ENCODE measurements around the gene SULT1C2.

DNA sequence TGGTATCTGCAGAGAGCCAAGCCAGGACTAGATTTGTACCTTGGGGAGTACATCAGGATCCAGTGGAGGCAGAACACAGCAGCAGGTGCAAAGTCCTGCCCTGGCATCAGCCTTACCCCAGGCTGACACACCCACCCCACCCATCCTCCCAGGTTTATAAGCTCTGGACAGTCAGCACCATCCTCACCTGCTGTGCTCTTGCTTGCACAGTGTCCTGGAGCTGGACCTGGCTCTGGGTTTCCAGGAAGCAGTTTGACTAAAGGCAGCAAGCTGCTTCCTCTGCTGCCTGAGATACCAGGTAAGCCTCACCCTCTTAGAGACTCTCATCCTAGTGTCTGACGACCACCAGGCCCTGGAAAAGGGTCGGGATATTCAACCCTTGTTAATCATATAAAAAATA lies 48.9 kb upstream of the SULT1C2 start, which contains the start of gene SULT1C3:
- TF ChIP-seq MAZ (IDR thresholded peaks at IDR 0.05; ENCODE audit: borderline replicate concordance, low read depth, low read length) (no peak), RAD21 (IDR thresholded peaks at IDR 0.05; ENCODE audit: low read length) (no peak), POLR2A (IDR thresholded peaks at IDR 0.05; ENCODE audit: low read depth, low read length) (no peak), RFX5 (IDR thresholded peaks at IDR 0.05; ENCODE audit: low read depth, low read length) (no peak), RCOR1 (IDR thresholded peaks at IDR 0.05; ENCODE audit: insufficient replicate concordance, low read length) (no peak), NFE2L2 (IDR thresholded peaks at IDR 0.05; ENCODE audit: low read depth, low read length) (no peak)
- TF ChIP-seq, protein P1, sequence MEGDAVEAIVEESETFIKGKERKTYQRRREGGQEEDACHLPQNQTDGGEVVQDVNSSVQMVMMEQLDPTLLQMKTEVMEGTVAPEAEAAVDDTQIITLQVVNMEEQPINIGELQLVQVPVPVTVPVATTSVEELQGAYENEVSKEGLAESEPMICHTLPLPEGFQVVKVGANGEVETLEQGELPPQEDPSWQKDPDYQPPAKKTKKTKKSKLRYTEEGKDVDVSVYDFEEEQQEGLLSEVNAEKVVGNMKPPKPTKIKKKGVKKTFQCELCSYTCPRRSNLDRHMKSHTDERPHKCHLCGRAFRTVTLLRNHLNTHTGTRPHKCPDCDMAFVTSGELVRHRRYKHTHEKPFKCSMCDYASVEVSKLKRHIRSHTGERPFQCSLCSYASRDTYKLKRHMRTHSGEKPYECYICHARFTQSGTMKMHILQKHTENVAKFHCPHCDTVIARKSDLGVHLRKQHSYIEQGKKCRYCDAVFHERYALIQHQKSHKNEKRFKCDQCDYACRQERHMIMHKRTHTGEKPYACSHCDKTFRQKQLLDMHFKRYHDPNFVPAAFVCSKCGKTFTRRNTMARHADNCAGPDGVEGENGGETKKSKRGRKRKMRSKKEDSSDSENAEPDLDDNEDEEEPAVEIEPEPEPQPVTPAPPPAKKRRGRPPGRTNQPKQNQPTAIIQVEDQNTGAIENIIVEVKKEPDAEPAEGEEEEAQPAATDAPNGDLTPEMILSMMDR (conservative IDR thresholded peaks at IDR 0.05; ENCODE audit: low read depth, low read length): no peak
- TF ChIP-seq, protein P2, sequence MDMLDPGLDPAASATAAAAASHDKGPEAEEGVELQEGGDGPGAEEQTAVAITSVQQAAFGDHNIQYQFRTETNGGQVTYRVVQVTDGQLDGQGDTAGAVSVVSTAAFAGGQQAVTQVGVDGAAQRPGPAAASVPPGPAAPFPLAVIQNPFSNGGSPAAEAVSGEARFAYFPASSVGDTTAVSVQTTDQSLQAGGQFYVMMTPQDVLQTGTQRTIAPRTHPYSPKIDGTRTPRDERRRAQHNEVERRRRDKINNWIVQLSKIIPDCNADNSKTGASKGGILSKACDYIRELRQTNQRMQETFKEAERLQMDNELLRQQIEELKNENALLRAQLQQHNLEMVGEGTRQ (IDR thresholded peaks at IDR 0.05; ENCODE audit: low read depth, low read length): no peak
